NOMO-1 (cell line): Measurements from ENCODE around the gene ENPP5.
A peak's percentile ranks its signal among the peaks of the same experiment; 100 is the strongest.
"Not testable (repeated sequence)": the region's sequence is repeated elsewhere in the genome, so short reads cannot be mapped to it uniquely, and the experiment has no call there.

ENCODE experiments used
- DNase-seq, 2 experiments: peaks; one replicate each; lab custom pipeline; 2025; ENCODE audit not compliant: unreplicated experiment in 2 of 2; lab: John Stamatoyannopoulos, UW

Gene ENPP5

DNA sequence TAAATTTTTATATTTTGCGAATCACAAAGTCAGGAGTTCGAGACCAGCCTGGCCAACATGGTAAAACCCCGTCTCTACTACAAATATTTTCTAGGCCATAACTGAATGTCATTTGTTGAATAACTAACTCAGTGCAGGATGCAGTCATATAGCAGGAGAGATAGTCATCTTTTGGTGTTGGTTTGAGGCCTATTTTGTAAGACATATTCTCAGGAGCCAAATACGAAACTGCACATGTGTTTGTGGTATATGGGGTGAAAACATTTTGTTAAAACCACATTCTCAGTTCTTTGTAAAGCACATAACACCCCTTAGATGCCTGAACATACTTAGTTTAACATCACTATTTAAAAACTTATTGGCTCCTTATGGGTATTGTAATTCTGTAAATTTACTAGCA is 4.7 kb upstream of the ENPP5 start:
- no peak for DNase-seq

- no peak for DNase-seq
These were observed 4.1 kb upstream of the ENPP5 start for GRCh38 chr6:46174904-46175303.

DNA sequence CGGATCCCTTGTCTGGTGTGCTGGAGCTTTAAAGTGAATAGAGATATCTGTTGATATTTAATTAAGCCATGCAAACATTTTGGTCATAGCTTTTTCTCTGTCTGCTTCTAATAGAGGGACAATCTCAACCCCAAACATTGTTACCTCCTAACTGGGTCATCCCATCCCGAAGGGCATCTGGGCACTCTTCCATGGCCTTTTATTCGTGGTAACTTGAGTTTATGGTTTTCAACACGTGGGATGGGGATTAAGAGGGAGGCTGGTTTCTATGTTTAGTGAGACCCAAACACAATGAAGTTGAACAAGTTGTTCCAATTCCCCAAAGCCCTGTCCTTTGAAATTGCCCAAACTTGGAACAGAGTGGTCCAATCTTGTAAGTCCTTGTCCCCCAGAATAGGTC is 1.4 kb upstream of the ENPP5 start:
- no peak for DNase-seq

DNA sequence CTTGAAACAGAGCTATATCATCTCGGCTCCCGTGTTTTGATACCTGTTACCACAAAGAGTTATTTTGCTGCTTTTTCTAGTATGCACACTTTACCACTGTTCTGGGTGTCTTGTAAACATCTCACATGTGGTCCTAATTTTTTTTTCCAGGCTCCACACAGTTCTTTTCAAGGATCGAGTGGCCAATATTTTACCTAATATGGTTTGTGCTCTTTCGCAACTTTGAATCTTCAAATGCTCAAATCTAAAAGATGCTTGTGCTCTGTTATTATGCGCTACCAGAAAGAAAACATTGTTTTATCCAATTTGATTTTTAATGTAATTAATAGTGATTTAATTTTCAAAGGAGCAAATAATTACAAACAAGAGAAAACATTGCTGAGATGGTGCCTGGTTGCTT is 10.7 kb downstream of the ENPP5 start:
- DNase-seq: no peak

- no peak for DNase-seq
These were observed 11.6 kb downstream of the ENPP5 start for GRCh38 chr6:46159229-46159628.

GRCh38 chr6:46156701-46157100 is 14.1 kb downstream of the ENPP5 start:
- no peak for DNase-seq

DNA sequence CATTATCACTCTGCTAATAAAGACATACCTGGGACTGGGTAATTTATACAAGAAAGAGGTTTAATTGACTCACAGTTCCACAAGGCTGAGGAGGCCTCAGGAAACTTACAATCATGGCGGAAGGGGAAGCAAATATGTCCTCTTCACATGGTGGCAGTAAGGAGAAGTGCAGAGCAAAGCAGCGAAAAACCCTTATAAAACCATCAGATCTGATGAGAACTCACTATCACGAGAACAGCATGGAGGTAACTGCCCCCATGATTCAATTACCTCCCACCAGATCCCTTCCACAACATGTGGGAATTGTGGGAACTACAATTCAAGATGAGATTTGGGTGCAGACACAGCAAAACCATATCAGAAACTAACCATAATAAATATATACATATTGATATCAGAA is 21.7 kb downstream of the ENPP5 start:
- DNase-seq: not testable (repeated sequence)

GRCh38 chr6:46144270-46144669 is 26.5 kb downstream of the ENPP5 start:
- DNase-seq: no peak

GRCh38 chr6:46138281-46138680 is 32.5 kb downstream of the ENPP5 start:
- DNase-seq: no peak

DNA sequence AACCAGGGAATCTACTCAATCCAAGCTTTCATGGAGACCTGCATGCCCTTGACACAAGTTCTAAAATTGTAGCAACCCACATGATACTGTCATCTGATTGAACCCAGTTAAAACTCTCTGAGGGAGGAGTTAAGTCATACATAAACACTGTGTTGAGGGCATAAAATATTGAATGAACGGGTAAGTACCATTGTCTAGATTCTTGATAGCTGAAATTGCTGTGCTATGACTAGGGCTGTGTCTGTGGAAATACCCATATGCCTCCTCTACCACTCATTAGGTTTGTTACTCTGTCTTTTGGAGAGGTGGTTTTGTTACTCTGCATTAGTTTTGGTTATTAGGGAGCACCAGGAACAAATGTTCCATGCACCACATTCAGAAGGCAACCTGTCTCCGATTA is 33.4 kb downstream of the ENPP5 start:
- DNase-seq: no peak

DNA sequence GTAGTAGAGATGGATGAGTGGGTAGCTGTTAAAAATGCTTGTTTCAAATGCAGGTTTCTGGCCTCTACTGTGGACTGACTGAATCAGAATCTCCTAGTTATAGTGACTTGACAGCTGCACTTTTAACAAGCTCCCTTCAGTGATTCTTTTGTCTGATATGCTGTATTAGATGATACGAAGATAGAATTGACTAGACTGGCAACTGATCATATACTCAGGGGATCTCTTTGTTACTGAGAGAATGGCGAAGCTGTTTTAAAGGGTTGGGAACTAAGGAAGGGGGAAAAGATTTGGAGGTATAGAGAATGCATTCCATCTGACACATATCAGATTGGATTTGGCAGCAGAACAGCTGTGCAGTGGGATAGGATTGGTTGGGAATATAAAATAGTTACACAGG is 33.9 kb downstream of the ENPP5 start:
- DNase-seq: no peak

- no peak for DNase-seq
These were observed 35.6 kb downstream of the ENPP5 start for GRCh38 chr6:46135176-46135575.

GRCh38 chr6:46134216-46134615 is 36.6 kb downstream of the ENPP5 start:
- DNase-seq: no peak

DNA sequence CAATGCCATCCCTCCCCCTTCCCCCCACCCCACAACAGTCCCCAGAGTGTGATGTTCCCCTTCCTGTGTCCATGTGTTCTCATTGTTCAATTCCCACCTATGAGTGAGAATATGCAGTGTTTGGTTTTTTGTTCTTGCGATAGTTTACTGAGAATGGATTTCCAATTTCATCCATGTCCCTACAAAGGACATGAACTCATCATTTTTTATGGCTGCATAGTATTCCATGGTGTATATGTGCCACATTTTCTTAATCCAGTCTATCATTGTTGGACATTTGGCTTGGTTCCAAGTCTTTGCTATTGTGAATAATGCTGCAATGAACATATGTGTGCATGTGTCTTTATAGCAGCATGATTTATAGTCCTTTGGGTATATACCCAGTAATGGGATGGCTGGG is 39.5 kb downstream of the ENPP5 start:
- not testable (repeated sequence) for DNase-seq

DNA sequence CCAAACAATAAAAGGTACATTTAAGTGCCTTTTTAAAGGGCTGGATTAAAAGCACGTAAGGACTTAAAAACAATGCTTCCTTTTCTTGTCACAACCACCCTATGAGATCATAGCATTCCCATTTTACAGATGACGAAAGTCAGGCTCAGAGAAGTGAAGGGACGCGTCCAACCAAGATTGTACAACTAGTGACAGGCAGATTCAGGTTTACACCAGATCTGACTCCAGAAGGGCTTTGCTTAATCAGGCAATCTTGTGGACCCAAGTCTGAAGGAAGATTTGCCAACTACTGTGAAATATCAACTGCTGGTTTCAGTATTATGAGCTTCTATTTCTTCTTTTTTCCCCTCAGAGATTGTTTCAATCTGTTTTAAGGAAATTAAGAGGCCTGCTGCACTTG is 40.1 kb downstream of the ENPP5 start:
- DNase-seq: peak; percentile 58 to 82

DNA sequence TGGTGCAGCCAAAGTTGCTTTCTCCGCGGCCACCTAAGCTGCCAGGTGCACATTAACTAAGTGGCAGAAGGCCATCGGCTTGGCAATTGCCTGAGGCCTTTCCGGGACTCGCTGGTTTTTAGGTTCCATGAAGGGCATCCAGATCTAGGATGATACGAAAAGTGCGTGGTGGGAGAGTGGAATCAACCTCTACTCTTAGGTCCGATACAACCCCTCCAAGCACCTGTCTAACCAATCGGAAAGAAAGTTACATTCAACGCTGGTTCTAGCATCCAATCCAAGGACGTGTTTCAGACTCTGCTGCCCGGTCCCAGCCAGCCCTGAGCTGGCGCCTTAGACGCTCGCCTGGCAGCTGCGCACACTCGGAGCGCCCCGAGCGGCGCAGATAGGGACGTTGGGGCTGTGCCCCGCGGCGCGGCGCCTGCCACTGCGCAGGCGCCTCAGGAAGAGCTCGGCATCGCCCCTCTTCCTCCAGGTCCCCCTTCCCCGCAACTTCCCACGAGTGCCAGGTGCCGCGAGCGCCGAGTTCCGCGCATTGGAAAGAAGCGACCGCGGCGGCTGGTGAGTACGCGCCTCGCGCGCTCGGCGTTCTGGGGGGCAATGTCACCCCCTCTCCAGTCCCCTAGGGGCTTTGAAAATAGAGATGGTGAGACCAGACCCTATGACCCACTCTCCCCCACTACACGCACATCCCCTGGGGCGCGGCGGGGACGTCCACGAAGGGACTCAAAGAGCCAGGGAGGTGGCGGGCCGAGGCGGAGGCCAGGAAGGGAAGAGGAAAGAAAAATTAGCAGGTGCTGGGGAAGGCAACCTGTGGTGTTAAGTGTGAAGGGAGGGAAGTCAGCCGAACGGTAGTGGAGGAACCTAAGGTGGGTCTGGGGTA is 40.9 kb downstream of the ENPP5 start, which contains the start of gene ENPP4:
Gene ENPP4 (plus strand): TSS at position 361 of the 883 bp plus-strand sequence. CDS start 9,595 bp downstream, outside the sequence.
- peak; percentile 92 to 98 for DNase-seq

DNA sequence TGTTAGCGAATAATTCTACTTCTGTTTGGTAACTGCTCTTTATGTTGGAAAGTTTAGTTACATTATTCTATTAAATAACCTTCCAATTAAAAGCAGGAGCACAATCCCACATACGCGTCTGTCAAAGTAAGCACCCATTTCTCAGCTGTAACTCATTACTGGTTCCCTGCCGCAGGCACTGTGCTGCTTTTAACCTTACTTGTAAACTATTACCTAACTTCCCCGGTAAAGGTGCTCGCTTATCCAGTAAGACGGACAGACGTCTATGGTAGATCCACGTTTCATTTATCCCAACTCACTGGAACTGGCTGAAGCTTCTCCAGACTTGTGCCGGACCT is 41.5 kb downstream of the ENPP5 start:
- no peak for DNase-seq

- DNase-seq: peak; percentile 47 to 81
These were observed 42.3 kb downstream of the ENPP5 start for GRCh38 chr6:46128476-46128875.

- DNase-seq: not testable (repeated sequence)
These were observed 51.1 kb downstream of the ENPP5 start for GRCh38 chr6:46119679-46120078.

- DNase-seq: no peak
These were observed 51.9 kb downstream of the ENPP5 start for GRCh38 chr6:46118836-46119235.

DNA sequence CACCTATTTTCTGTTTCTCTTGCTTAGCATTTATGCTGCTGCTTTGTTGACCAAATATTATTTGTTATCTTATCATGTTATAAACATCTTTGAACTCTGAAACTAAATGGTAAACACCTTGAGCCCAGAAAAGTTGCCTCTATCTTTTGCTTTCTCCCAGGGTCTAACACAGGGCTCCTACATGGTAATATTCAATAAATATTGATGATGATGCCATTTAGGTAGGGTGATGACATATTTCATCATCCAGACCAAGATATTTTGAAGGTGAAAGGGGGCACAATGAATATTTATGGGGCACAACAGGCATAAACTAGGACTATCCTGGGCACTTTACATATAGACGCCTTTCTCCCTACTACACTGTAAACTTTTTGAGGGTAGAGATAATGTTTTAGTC is 52.6 kb downstream of the ENPP5 start:
- DNase-seq: no peak

DNA sequence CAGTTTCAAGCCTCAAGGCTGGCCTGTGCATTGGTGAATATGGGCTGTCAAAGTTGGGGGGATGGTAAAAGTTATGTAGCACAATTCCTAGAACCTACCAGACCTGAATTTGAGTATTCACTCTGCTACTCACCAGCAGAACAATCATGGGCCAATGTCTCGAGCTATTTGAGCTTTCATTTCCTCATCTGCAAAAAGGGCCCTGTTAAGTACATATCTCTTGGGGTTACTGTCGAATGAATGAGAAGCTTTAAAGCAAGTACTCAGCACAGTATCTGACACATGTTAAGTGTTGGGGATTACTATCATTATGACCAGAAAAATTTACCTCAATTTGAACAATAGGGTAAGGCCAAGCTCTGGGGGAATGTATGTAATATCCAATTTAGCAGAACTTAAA is 54.5 kb downstream of the ENPP5 start:
- peak in 1 of 2 experiments; percentile 4 for DNase-seq

DNA sequence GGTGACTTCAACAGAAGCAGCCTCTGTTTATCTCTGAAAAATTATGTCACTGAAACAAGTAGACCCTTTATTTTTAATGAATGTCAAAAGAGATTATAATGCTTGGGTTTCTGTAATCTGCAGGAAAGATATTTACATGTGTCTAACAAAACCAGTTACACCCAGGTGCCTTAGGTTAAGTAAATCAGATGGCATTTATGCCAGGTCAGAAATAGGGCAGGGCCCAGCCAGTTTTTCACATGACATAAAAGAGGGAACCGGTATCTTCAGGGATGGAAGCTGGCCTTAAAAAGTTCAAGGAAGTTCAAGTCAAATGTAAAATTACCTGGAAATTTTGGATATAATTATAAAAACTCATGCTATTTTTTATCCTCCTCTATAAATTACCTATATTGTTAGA is 55.1 kb downstream of the ENPP5 start:
- DNase-seq: no peak
